ENCODE data around the gene GEMIN4. TPM values are rescaled to one million over a fixed set of nuclear protein-coding genes. Genes with fewer than 3 reads are reported as not detected.
"Not testable (repeated sequence)": the region's sequence is repeated elsewhere in the genome, so short reads cannot be mapped to it uniquely, and the experiment has no call there.

Gene GEMIN4
- total and polyA plus RNA-seq, 10 of the 15 experiments (the other 5 are each of a cell fraction or from before 2014, with no cell fraction given) = 2.4 to 55.6 (median 34.5) TPM

DNA sequence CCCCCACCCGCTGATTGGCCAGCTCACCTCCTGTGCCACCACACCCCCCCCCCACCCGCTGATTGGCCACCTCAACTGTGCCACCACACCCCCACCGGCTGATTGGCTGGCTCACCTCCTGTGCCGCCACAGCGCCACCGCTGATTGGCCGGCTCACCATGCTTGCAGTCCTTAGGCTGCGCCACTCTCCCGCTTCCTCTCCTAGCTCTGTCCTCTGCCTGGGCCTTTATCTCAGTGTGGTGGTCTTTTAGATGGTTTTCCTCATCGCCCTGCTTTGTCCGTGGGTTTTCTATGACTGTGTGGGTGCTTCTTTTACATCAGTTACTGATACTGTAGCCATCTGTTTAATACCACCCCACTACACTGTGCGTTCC lies 38.8 kb upstream of the GEMIN4 start:
- CTCF ChIA-PET; BruUV-seq (replicated peaks): not testable (repeated sequence)

DNA sequence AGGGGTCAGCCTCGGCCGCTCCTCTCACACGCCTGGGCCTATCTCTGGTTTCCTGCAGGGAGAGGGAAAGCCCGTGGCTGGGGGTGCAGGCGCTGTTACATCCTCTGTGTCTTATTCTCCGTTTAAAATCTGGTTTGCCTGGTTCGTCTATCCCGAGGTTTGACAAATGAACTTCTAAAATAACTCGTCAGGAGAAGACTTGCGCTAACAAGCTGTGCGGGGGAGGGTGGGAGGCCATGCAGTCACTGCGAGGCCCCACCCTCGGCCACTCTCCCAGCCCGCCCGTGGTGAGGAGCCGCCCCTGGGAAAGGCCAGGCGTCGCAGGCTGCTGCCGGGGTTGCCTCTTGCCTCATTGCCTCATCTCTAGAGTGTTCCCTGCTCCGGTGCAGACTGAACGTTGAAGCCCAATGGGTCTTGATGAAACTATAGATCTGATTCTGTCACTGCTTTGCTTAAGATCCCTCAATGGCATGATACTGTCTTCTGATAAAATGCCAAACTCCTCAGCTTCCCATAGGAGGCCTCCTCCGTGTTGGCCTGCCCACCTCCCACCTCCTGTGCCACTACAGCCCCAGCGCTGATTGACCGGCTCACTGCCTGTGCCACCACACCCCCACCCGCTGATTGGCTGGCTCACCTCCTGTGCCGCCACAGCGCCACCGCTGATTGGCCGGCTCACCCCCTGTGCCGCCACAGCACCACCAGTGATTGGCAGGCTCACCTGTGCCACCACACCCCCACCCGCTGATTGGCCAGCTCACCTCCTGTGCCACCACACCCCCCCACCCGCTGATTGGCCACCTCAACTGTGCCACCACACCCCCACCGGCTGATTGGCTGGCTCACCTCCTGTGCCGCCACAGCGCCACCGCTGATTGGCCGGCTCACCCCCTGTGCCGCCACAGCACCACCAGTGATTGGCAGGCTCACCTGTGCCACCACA lies 38.1 kb upstream of the GEMIN4 start:
- CTCF ChIA-PET; H4K20me1 ChIP-seq (ENCODE audit: control insufficient read depth, insufficient read depth); H3K4me2 ChIP-seq (ENCODE audit: control insufficient read depth, insufficient read depth); ATAC-seq; SMC1A ChIA-PET (ENCODE audit: uncharacterized antibody, unreplicated experiment); BruUV-seq (replicated peaks); H3K27me3 ChIP-seq (replicated peaks in 1 of 2; ENCODE audit: control insufficient read depth in 2 of 2, insufficient read depth in 2 of 2, low read length in 1 of 2); H3K4me1 ChIP-seq (ENCODE audit: control insufficient read depth, insufficient read depth, low read length); intact Hi-C loops (cut with micrococcal nuclease; ENCODE audit: unreplicated experiment); RAD21 ChIA-PET (ENCODE audit: unreplicated experiment); DNase-seq (ENCODE audit: low read depth, low spot score); H3K79me2 ChIP-seq (ENCODE audit: control insufficient read depth, insufficient read depth, low read length); H2AFZ ChIP-seq (ENCODE audit: control insufficient read depth, low read depth, low read length); H3K27ac ChIP-seq (ENCODE audit: control insufficient read depth, insufficient read depth); H3K9me3 ChIP-seq (replicated peaks; ENCODE audit: control insufficient read depth, insufficient read depth, low read length); H3K9ac ChIP-seq (ENCODE audit: control insufficient read depth, insufficient read depth, low read length); in situ Hi-C loops (cut with MboI); FAIRE-seq; POLR2A ChIA-PET; H3K4me3 ChIP-seq: not testable (repeated sequence)
- WGBS (ENCODE audit: insufficient coverage, insufficient replicate concordance, low lambda C conversion rate, missing lambda C conversion rate) = 93% methylated on average over 33 of the region's 38 CpGs
- peaks cover 6 to 11% of the 10 kb centered on the region in 2 experiments; a peak in 3 of 4 replicates for H3K36me3 ChIP-seq (ENCODE audit: control insufficient read depth in 2 of 2, insufficient read depth in 2 of 2, low read length in 1 of 2)

More for the DNA sequence above, 38.8 kb upstream of the GEMIN4 start:
- H3K4me2 ChIP-seq (ENCODE audit: control insufficient read depth, insufficient read depth); POLR2A ChIA-PET; H3K27ac ChIP-seq (ENCODE audit: control insufficient read depth, insufficient read depth); H4K20me1 ChIP-seq (ENCODE audit: control insufficient read depth, insufficient read depth); H3K9ac ChIP-seq (ENCODE audit: control insufficient read depth, insufficient read depth, low read length); DNase-seq (ENCODE audit: low read depth, low spot score); RAD21 ChIA-PET (ENCODE audit: unreplicated experiment); in situ Hi-C loops (cut with MboI); H3K4me1 ChIP-seq (ENCODE audit: control insufficient read depth, insufficient read depth, low read length); H3K9me3 ChIP-seq (replicated peaks; ENCODE audit: control insufficient read depth, insufficient read depth, low read length); H3K4me3 ChIP-seq; intact Hi-C loops (cut with micrococcal nuclease; ENCODE audit: unreplicated experiment); SMC1A ChIA-PET (ENCODE audit: uncharacterized antibody, unreplicated experiment); ATAC-seq; H3K79me2 ChIP-seq (ENCODE audit: control insufficient read depth, insufficient read depth, low read length); FAIRE-seq; H3K27me3 ChIP-seq (replicated peaks in 1 of 2; ENCODE audit: control insufficient read depth in 2 of 2, insufficient read depth in 2 of 2, low read length in 1 of 2); H2AFZ ChIP-seq (ENCODE audit: control insufficient read depth, low read depth, low read length): not testable (repeated sequence)
- 98% methylated on average over 9 of the region's 12 CpGs for WGBS (ENCODE audit: insufficient coverage, insufficient replicate concordance, low lambda C conversion rate, missing lambda C conversion rate)
- H3K36me3 ChIP-seq (ENCODE audit: control insufficient read depth in 2 of 2, insufficient read depth in 2 of 2, low read length in 1 of 2) = peaks cover 6 to 11% of the 10 kb centered on the region in 2 experiments; a peak in 3 of 4 replicates
